HEK293T (cell line): ENCODE data around the gene TGDS.

Experiments used
- CTCF ChIA-PET: fragments of 350-600 bp; formaldehyde crosslinking; extraction: SDS; loops from one replicate; lab custom pipeline; 2021; ENCODE audit warnings: antibody characterized with exemption, inconsistent platforms; lab: Yijun Ruan, JAX
- POLR2A ChIA-PET: fragments of 350-600 bp; formaldehyde crosslinking; extraction: SDS; loops from one replicate; lab custom pipeline; 2020; ENCODE audit warnings: antibody characterized with exemption, inconsistent platforms; lab: Yijun Ruan, JAX
- DNase-seq: peaks from one replicate; pipeline ENCODE4 v3.0.0; 2012; ENCODE audit warnings: mixed read lengths; ENCODE audit errors: extremely low spot score
- ARNT ChIP-seq: fragments of 450-650 bp; IDR thresholded peaks from 2 replicates; pipeline ENCODE4 v1.6.1; 2017; ENCODE audit warnings: mild to moderate bottlenecking
- BHLHE40 ChIP-seq: fragments of 450-650 bp; IDR thresholded peaks from 2 replicates; pipeline ENCODE4 v1.6.1; 2016; ENCODE audit warnings: mild to moderate bottlenecking, moderate library complexity, borderline replicate concordance
- CTBP1 ChIP-seq: fragments of 450-650 bp; IDR thresholded peaks from 2 replicates; pipeline ENCODE4 v1.6.1; 2016; ENCODE audit warnings: borderline replicate concordance
- ELF4 ChIP-seq: fragments of 450-650 bp; IDR thresholded peaks from 2 replicates; pipeline ENCODE4 v1.6.1; 2017; ENCODE audit warnings: antibody characterized with exemption
- FOXA1 ChIP-seq: fragments of 450-650 bp; IDR thresholded peaks from 2 replicates; pipeline ENCODE4 v1.6.1; 2016; ENCODE audit warnings: mild to moderate bottlenecking
- FOXK2 ChIP-seq: fragments of 450-650 bp; IDR thresholded peaks from 2 replicates; pipeline ENCODE4 v1.6.1; 2016; ENCODE audit warnings: mild to moderate bottlenecking
- FOXM1 ChIP-seq: fragments of 450-650 bp; IDR thresholded peaks from 2 replicates; pipeline ENCODE4 v1.6.1; 2017; ENCODE audit warnings: mild to moderate bottlenecking, borderline replicate concordance
- HDGF ChIP-seq: fragments of 450-650 bp; IDR thresholded peaks from 2 replicates; pipeline ENCODE4 v1.6.1; 2017; ENCODE audit warnings: antibody characterized with exemption, borderline replicate concordance
- L3MBTL2 ChIP-seq: fragments of 450-650 bp; conservative IDR thresholded peaks from 2 replicates; pipeline ENCODE4 v1.6.1; 2016; ENCODE audit warnings: mild to moderate bottlenecking
- LEF1 ChIP-seq: fragments of 450-650 bp; IDR thresholded peaks from 2 replicates; pipeline ENCODE4 v1.6.1; 2017; ENCODE audit warnings: mild to moderate bottlenecking, borderline replicate concordance
- NFRKB ChIP-seq: fragments of 450-650 bp; IDR thresholded peaks from 2 replicates; pipeline ENCODE4 v1.6.1; 2016; ENCODE audit warnings: mild to moderate bottlenecking, moderate library complexity
- SP1 ChIP-seq: fragments of 450-650 bp; IDR thresholded peaks from 2 replicates; pipeline ENCODE4 v1.6.1; 2017
- SUZ12 ChIP-seq: fragments of 450-650 bp; IDR thresholded peaks from 2 replicates; pipeline ENCODE4 v1.6.1; 2016; ENCODE audit warnings: mild to moderate bottlenecking
- TARDBP ChIP-seq: fragments of 450-650 bp; IDR thresholded peaks from 2 replicates; pipeline ENCODE4 v1.6.1; 2016
- ZNF384 ChIP-seq: fragments of 450-650 bp; IDR thresholded peaks from 2 replicates; pipeline ENCODE4 v1.6.1; 2016
- TF ChIP-seq, protein P1 (sequence below): fragments of 450-650 bp; IDR thresholded peaks from 2 replicates; pipeline ENCODE4 v1.6.1; 2016

Gene TGDS

GRCh38 chr13:94579063-94579462 is 16.9 kb downstream of the TGDS start:
- ChIA-PET CTCF (no interaction called here), POLR2A (interaction anchor here (1.2 to 3.0 kb wide), 2 partner anchors 17 to 30 kb away, joined by 4 to 18 read pairs; partner anchors contain the start of gene TGDS)

DNA sequence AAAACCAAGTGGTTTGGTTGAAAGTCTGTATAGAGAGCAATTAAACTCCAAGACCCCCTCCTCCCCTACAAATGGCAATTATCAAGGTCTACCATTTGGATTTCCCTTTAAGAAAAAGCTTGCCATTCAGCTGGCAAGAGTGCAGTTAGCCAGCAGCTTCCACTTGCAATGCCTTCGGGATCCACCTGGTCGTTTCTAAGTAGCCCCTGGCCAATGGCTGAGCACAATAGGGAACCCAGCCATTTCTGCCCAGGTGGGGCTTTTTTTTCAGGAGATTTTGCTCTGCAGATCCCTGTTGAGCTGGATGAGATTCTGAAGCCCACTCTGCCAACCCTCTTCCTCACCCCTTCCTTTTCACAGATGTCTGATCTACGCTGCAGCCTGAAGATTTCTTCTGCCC is 26.3 kb downstream of the TGDS start:
- POLR2A ChIA-PET = interaction anchor here (0.6 to 1.8 kb wide), 3 partner anchors 20 to 1179 kb away, joined by 3 to 9 read pairs (median 7); partner anchors contain the start of gene TGDS
- CTCF ChIA-PET = no interaction called here
- DNase-seq = no peak
- TF ChIP-seq HDGF (no peak), FOXK2 (no peak), SP1 (no peak), TARDBP (no peak)

More at GRCh38 chr13:94579063-94579462, 16.9 kb downstream of the TGDS start:
- TF ChIP-seq ARNT = no peak
- no peak for DNase-seq

DNA sequence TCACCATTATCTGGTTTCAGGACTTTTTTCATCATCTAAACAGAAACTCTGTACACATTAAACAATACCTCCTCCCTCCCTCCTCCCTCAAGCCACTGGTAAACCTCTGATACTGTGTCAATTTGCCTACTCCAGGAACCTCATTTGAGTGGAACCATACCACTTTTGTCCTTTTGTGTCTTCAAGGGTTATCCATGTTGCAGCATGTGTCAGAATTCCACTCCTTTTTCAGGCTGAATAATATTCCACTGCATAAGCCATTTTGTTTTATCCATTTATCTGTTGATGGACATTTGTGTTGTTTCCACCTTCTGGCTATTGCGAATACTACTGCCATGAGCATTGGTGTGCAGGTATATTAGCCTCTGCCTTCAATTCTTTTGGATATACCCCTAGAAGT is 27.5 kb downstream of the TGDS start:
- POLR2A ChIA-PET = interaction anchor here (1.6 kb wide), 1 partner anchor 18 kb away, joined by 4 read pairs; no protein-coding TSS in a partner anchor
- no peak for DNase-seq
- CTCF ChIA-PET = no interaction called here
- no peak for TF ChIP-seq CTBP1
- TF ChIP-seq SUZ12 = no peak
- no peak for TF ChIP-seq ARNT
- TF ChIP-seq ELF4 = no peak
- no peak for TF ChIP-seq BHLHE40
- TF ChIP-seq NFRKB = no peak
- TF ChIP-seq, protein P1, sequence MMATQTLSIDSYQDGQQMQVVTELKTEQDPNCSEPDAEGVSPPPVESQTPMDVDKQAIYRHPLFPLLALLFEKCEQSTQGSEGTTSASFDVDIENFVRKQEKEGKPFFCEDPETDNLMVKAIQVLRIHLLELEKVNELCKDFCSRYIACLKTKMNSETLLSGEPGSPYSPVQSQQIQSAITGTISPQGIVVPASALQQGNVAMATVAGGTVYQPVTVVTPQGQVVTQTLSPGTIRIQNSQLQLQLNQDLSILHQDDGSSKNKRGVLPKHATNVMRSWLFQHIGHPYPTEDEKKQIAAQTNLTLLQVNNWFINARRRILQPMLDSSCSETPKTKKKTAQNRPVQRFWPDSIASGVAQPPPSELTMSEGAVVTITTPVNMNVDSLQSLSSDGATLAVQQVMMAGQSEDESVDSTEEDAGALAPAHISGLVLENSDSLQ = no peak
- no peak for TF ChIP-seq L3MBTL2
- TF ChIP-seq TARDBP = no peak
- TF ChIP-seq FOXK2 = no peak
- TF ChIP-seq FOXA1 = no peak
- no peak for TF ChIP-seq LEF1
- no peak for TF ChIP-seq FOXM1
- no peak for TF ChIP-seq HDGF
- TF ChIP-seq SP1 = no peak
- no peak for TF ChIP-seq ZNF384

DNA sequence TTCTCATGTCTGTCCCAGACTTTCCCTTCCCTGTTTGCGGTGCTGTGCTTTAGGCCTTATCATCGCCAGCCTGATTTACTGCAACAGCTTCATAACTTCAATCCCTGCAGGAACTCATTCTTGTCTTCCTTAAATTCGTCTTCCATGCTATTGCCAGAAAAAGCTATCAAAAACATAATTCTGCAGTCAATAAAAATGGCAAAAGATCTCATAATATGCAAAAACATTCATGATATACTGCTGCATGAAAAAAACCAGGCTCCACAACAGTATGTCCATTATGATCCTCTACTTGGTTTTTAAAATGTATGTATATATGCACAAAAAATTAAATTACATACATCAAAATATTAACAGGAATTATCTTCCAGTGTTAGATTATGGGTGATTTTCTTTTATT is 28.4 kb downstream of the TGDS start:
- POLR2A ChIA-PET = interaction anchor here (1.5 to 1.6 kb wide), 2 partner anchors 17 to 19 kb away, joined by 4 to 9 read pairs; no protein-coding TSS in a partner anchor
- no peak for TF ChIP-seq ARNT
- TF ChIP-seq HDGF = no peak
- no peak for TF ChIP-seq FOXM1
- TF ChIP-seq BHLHE40 = no peak
- no peak for TF ChIP-seq ELF4
- TF ChIP-seq FOXK2 = no peak
- no peak for TF ChIP-seq FOXA1
- no peak for TF ChIP-seq TARDBP
- TF ChIP-seq NFRKB = no peak
- TF ChIP-seq SUZ12 = no peak
- TF ChIP-seq, protein P1 = no peak
- TF ChIP-seq CTBP1 = no peak
- no peak for TF ChIP-seq SP1
- TF ChIP-seq ZNF384 = no peak
- no peak for TF ChIP-seq LEF1
- no peak for TF ChIP-seq L3MBTL2
- DNase-seq = no peak
- CTCF ChIA-PET = interaction anchor here (1.2 kb wide), 1 partner anchor 18 kb away, joined by 3 read pairs; no protein-coding TSS in a partner anchor

DNA sequence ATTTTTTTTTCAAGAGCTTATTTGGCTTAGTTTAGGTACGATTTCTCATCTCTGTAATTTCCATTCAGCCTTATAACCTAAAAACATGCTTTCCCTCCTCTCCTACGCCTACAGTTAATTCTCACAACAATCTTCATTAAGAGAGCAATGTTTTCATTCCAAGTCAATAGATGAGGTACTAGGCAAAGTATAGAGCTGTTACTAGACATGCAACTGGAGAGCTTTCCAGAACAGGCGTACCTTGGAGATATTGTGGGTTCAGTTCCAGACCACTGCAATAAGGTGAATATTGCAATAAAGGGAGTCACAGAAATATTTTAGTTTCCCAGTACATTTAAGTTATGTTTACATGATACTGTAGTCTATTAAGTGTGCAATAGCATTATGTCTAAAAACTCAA is 34.8 kb downstream of the TGDS start:
- ChIA-PET POLR2A (interaction anchor here (1.3 to 2.0 kb wide), 3 partner anchors 11 to 128 kb away, joined by 3 to 18 read pairs (median 13); partner anchors contain the start of gene TGDS), CTCF (interaction anchor here (1.0 kb wide), 1 partner anchor 56 kb away, joined by 4 read pairs; no protein-coding TSS in a partner anchor)

DNA sequence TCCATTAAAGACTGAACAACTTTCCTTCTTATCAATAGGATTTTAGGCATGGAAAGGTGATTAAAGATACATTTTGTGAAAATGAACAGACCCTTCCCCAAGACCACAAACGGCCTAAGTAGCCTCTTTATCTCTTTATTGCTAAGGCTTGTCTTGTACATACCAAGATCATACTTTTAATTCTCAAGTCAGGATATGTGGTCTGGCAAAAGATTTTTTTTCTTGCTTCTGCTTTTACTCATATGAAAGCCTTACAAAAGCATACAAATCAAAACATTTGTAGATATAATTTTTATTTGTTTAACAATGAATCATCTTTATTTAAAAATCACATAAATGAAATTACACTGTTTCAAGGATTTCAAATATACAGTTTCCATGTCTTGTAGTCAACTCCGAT is 35.8 kb downstream of the TGDS start:
- TF ChIP-seq ZNF384 (no peak), FOXK2 (no peak), BHLHE40 (no peak), FOXM1 (no peak), ARNT (no peak), LEF1 (no peak), SP1 (no peak), L3MBTL2 (no peak), NFRKB (no peak), HDGF (no peak), ELF4 (no peak), TARDBP (no peak), FOXA1 (no peak), SUZ12 (no peak), CTBP1 (no peak)
- TF ChIP-seq, protein P1 = no peak
- POLR2A ChIA-PET = interaction anchor here (1.3 to 2.0 kb wide), 2 partner anchors 10 to 36 kb away, joined by 13 to 18 read pairs; partner anchors contain the start of gene TGDS
- DNase-seq = no peak
- CTCF ChIA-PET = no interaction called here

More for the DNA sequence above, 34.8 kb downstream of the TGDS start:
- no peak for DNase-seq
- TF ChIP-seq HDGF (no peak), ARNT (no peak), CTBP1 (no peak)
- TF ChIP-seq, protein P1 = no peak
